NCI-H146 (cell line): ENCODE measurements around the gene FIS1.
A peak's percentile ranks its signal among the peaks of the same experiment; 100 is the strongest.
"Not testable (repeated sequence)": the region's sequence is repeated elsewhere in the genome, so short reads cannot be mapped to it uniquely, and the experiment has no call there.

ENCODE experiments used
- DNase-seq: peaks from one replicate; lab custom pipeline; 2025; lab: John Stamatoyannopoulos, UW

Gene FIS1

DNA sequence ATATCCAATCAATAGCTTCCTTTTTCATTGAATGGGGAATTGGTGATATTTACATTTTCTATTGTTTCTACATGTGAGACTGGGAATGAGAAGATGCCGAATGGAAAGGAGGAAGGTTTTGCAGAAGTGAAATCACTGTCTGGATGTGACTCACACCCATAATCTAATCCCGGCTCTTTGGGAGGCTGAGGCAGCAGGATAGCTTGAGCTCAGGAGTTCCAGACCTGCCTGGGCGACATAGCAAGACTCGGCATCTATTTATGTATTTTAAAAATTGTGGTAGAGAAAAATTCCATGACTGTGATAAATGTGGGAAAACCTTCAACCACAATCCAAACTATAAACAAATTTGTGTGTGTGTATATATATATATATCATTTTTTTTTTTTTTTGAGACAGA is 10.9 kb upstream of the FIS1 start:
- no peak for DNase-seq

DNA sequence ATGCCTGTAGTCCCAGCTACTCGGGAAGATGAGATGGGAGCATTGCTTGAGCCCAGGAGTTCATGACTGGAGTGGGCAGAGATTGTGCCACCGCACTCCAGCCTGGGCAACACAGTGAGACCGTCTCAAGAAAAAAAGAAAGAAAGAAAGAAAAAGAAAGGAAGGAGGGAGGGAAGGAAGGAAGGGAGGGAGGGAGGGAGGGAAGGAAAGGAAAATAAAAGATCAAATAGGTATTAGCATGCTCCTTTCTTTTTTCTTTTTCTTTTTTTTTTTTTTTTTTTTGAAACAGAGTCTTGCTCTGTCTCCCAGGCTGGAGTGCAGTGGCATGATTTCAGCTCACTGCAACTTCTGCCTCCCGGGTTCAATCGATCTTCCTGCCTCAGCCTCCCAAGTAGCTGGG is 8.3 kb upstream of the FIS1 start:
- DNase-seq = not testable (repeated sequence)

DNA sequence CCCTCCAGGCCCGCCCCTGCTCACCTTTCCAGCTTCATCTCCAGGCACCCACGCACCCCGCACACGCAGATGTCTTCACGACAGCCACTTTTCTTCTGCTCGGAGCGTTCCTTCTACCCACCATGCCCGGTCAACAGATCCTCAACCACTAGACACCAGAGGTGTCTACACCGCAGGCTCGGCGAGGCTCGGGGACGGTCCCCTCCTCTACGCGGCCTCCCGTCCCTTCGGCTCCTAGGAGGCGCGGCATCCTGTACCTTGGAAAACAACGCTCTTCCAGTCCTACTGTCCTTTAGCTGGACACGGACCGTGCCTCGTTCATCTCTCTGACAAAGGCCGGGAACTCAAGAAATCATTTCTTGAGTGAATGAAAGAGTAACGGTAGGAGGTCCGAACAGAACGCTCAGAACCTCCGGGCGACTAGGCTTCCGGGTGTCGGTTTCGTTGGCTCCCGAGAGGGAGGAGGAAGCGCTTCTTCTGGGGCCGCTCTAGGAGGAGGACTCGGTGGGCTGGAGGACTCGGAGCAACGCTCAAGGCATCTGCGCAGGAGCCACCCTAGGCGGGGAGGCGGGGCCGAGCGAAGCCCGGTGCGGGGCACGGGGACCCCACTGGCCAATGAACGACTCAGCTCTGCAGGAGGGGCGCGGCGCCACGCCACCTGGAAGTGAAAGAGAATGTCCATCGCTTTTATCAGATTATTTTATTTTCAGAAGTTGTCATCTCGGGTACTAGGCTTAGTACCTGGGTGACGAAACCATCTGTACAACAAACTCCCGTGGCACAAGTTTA is 7.2 kb upstream of the FIS1 start:
- DNase-seq = peak; percentile 97

DNA sequence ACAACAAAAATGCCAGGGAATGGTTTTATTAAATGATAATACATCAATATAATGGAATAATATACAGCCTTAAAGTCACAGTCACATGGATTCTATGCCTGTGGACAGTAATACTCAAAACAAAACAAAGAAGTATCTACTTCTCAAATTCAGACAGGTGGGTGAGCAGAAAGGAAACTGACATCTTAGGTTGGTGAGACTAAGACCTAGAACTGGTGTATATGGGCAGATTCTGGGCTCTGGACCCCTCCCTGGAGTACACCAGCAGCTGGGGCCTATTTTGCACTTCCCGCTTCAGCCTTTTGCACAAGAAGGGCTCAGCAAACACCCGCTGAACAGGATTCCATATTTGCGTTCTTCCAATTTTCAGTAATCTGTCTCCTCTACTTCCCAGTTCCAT is 5.4 kb upstream of the FIS1 start:
- no peak for DNase-seq

DNA sequence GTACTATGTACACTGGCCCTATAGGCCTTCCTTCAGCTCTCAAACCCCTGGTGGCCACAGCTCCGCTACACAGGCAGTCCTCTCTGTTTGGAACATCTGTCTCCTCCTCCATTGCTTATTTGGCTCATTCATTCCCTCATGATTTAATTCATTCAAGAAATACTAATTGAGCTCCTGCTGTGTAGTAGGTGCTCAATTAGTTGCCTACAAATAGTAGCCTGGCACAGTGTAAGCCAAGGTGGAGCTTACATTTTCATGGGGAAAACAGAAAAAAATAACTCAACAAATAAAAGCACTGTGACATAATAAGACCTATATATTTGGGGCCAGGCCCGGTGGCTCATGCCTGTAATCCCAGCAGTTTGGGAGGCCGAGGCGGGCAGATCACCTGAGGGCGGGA is 3.4 kb upstream of the FIS1 start:
- no peak for DNase-seq

DNA sequence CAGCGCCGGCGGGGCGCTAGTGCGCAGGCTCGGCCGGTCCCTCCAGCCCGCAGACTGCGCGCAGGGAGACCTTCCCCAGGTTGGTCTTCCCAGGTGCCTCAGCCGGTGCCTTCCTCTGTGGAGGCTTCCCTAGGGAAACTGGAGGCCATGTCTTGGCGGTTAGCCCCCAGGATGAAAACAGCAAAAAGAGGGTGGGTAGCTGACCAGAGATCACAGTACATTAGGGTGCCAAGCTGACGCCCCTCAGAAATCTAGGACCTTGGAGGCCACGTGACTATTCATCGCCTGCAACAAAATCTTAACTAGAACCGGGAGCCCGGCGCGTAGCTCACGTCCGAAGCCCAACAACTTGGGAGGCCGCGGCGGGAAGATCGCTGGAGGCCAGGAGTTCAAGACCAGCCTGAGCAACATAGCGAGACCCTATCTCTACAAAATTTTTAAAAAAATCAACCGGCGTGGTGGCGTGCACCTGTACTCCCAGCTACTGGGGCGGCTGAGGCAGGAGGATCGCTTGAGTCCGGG is 327 bp upstream of the FIS1 start:
- DNase-seq = no peak

DNA sequence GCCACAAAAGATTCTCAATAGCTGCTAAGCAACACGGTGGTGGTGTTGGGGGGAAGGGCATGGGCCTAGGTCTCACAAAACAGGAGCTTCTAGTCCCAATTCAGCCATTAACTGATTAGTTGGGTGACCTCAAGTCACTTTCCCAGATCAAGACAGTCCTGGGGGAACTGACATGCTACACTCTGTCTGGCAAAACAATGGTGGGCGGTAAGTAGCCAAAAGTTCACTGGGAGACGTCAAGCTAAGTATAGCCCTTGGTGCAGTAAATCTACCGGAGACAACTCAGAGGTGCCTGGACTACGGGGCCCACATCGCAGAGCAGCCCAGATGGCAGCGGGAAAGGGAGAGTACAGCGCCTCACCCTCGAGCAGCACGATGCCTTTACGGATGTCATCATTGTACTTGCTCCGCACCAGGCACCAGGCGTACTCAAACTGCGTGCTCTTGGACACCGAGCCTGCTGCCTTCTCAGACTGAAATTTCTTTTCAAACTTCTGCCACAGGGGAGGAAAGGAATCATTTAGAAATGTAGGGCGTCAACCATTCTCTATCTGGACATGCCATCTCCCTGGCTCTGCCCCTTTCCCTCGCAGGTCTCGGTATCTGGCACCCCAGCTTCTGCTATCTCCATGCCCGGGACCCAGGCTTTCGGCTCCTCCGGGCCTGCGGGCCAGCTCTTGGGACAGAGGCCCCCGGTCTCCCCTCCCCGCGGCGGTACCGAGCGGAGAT is 1.1 kb downstream of the FIS1 start:
- peak; percentile 16 for DNase-seq

DNA sequence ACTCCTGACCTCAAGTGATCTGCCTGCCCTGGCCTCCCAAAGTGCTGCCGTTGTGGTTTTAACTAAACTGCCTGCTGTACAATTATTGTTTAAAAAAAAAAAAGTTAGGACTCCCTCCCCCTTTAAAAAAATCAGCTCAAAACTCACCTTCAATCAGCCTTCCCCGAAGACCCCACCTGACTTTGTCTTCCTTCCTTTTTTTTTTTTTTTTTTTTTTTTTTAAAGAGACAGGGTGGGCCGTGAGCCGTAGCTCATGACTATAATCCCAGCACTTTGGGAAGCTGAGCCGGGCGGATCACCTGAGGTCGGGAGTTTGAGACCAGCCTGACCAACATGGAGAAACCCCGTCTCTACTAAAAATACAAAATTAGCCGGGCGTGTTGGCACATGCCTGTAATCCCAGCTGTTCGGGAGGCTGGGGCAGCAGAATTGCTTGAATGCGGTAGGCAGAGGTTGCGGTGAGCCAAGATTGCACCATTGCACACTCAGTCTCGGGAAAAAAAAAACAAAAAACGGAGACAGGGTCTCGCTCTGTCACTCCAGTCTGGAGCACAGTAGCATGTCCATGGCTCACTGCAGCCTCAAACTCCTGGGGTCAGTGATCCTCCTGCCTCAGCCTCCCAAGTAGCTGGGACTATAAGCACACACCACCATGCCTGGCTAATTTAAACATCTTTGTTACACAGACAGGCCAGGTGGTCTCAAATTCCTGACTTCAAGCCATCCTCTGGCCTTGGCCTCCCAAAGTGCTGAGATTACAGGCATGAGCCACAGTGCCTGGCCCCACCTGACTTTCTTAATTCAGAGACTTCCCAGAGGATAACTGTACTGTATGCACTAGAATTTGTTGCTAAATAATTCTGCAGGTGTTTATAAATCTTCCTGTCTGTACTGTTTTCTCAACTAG is 3.2 kb downstream of the FIS1 start:
- no peak for DNase-seq

DNA sequence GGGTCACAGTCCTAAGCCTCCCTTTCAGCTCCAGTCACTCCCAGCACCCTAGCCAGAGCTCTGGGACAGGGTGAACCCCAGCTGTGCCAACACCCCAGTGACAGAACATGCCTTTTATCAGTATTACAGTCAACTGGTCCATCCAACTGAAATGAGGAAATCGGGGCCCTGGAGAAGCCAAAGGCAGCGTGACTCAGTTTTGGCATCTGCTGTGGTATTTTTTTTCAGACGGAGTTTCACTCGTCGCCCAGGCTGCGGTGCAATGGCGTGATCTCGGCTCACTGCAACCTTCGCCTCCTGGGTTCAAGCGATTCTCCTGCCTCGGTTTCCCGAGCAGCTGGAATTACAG is 3.9 kb downstream of the FIS1 start:
- no peak for DNase-seq

DNA sequence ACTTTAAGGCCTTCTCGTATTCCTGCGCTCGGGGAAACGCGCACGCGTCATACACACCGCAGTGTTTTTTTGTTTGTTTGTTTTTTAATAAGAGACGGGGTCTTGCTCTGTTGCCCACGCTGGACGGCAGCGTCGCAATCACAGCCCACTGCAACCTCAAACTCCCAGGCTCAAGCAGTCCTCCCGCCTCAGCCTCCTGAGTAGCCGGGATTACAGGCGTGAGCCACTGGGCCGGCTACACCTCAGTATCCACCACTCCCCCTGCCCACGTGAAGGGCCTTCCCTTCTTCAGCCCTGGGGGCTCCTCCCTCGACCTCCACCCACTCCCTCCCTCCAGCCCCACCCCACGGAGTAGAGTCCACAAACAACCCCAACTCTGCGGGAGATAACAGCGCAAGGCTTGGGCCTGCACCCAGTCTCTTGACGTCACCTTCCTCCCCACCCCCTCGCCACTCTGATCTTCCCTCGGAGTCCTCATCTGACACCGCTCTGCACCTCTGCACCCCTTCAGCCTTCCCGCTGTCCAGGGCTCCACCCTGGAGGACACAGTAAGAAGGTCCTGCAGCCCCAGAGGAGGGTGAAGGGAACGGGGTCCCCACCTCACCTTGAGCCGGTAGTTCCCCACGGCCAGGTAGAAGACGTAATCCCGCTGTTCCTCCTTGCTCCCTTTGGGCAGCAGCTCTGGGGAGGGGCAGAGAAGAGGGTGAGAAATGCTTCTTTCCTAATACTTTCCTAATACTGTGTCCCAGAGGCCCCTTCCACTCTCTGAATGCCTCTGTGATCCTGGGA is 4.5 kb downstream of the FIS1 start:
- DNase-seq = no peak

DNA sequence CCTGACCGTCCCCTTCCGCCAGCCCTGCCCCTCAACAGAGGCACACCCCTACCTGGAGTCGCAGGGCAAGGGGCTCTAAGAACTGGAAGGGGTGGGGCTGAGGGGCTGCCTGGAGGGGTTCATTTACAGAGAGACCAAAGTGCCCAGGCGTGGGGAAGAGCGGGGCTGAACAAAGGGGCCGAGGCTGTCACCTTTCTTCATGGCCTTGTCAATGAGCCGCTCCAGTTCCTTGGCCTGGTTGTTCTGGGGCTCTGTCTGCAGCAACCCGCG is 5.0 kb downstream of the FIS1 start:
- DNase-seq = no peak

DNA sequence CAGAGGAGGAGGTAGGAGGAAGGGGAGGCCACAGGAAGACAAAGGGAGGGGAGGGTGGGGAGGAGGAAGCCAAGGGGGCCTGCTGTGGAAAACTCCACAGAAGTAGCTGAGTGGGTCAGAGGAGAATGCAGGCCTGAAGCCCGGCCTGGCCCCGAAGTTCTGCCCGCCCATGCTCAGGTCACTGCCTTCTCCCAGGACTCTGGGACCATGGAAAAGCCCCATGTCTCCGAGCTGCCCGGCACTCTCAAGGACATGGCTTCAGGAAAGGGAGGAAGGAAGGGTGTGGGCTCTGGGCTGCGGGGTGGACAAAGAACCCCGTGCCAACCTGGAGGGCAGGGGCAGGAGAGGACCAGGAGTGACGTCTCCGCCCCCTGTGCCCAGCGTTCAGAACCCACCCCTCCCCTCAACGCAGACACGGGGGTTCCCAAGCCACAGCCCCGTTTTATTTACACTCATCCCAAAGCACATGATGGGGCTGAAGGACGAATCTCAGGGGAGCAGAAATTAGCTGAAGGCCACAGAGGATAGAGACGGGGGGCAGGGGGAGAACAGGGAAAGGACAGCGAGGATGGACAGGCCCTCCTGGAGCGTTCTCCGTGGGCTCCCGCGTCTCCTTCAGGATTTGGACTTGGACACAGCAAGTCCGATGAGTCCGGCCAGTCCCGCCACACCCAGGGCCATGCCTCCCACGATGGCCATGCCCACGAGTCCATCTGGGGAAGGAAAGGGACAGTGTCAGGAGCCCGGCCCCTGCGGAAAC is 5.5 kb downstream of the FIS1 start:
- DNase-seq = no peak

DNA sequence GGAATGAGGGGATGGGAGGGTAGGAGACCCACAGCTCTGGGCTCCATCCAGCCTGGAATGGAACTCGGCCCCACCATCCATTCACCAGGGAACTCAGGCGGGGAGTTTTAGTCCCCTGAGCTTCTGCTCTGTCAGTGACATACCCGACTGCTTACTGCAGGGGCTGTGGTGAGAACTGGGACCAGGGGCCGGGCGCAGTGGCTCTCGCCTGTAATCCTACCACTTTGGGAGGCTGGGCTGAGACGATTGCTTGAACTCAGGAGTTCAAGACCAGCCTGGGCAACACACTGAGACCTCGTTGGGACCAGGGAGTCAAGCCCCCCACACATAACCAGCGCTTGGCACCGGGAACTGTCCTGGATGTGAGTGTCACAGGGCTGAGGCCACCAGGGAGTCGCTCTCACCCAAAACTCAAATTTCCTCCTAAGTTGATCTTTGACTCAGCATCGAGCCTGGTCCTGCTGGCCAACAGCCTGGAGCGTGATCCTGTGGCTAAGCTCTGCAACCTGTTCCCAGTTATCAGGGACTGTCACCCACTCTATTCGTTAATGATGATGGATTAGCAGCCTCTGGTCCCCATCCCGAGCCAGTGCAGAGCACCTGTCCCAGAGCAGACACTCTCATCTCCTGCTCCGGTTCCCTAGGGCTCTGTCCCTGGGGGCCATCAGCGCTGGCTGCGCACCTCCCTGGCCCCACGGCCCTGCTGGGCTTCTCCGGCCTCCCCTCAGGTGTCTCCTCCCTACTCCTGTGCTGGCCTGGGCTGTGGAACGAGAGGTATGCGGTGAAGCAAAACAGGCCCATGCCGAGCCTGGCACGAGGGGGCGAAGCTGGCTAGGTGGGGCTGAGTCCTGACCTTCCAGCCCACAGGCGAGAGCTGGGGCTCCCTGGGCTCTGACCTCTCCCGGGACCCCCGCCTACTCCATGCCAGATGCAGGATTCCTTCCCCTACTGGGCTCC is 6.4 kb downstream of the FIS1 start:
- no peak for DNase-seq

DNA sequence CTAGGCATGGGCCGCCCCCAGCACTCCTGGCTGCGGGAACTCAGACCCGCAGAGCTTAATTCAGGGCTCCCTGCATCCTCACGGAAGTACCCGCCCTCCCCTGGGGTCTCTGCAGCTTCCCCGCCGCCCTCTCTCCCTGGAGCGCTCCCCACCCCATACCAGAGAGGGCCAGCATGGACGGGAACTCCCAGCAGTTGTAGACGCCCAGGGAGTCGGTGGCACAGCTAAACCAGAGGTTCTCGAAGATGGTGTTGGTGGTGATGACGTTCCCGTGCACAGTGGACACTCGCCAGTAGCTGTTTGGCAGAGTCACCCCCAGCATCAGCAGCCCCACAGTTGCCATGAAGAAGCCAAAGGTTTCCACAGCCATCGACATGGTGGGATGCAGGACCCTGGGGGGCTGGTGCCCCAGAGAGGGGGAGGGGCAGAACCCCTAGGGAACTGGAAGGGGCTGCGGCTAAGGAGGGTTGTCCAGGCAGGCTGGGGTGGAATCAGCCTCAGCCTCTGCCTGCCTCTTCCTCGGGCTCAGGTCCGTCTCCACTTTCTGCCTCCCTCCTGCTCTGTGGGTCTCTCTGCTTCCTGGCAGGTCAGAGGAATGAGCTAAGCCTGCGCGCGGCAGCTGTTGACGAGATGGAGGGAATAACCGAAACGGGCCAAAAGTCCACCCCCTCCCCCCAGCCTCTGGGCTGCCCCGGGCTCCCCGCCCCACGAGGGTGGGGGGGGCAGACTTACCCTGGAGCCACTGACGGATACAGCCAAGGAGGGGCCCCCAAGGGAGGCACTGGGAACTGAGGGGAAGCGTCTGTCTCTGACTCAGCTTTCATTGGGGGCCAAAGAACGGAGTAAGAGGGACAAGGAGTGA is 7.4 kb downstream of the FIS1 start, which contains the start of gene CLDN15:
Gene CLDN15 (minus strand): TSS at position 597 of the 862 bp plus-strand sequence. CDS start 221 bp downstream, at position 376.
- DNase-seq = no peak

DNA sequence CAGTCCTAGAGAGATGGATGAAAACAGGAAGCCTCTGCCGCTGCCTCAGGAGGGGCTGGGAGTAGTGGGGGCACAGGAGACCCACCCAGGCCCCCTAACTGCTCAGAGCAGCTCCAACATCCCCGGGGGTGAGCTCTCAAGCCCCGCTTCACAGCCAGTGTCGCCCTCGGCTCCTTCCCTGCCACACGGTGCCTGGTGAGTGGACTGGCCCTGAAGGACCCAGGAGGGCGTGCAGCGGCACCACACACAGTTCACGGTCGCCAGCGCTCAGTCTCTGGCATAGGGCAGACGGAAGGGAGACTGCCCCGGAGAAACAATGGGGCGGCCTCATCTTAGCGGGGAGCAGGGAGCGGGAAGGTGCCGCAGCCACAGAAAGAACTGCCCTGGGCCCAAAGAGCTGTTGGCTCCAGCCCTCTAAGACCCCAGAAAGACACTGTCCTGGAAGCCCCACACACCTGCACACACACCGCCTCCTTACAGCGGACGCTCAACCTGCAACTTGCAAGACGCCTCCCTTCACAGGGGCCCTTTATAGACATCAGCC is 8.5 kb downstream of the FIS1 start:
- no peak for DNase-seq

DNA sequence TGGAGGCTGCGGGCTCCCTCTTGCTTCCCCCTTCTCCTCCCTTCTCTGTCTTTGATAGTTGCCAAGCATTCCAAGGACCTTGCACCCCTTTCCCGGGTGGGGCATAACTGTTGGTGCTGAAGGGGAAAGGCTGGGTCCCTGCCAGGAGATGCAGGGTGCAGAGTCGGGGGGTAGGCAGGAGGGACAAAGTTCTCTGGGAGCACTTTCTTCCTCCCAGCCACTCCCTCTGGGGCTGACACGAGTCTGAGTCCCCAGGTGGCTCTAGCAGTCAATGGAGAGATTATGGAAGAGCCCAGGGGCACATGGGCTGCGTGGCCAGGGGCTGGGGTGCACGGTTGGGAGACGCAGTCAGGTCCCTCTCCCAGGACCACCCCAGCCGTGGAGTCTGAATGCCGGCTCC is 9.4 kb downstream of the FIS1 start:
- no peak for DNase-seq

DNA sequence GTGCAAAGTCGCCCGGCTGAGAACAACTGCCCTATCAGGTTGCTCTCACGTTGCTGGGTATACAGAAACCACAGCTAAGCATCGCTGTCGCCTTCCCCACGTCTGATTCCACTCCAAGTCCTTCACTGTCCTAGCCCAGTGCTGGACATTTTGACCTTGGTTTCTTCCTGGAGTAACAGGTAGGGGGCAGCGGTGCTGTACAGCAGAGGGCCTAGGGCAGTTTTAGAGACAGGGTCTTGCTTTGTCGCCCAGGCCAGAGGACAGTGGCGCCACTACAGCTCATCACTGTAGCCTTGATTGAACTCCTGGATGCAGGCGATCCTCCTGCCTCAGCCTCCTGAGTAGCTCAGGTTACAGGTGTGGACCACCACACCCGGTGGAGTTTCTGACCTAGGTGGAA is 9.8 kb downstream of the FIS1 start:
- DNase-seq = no peak

DNA sequence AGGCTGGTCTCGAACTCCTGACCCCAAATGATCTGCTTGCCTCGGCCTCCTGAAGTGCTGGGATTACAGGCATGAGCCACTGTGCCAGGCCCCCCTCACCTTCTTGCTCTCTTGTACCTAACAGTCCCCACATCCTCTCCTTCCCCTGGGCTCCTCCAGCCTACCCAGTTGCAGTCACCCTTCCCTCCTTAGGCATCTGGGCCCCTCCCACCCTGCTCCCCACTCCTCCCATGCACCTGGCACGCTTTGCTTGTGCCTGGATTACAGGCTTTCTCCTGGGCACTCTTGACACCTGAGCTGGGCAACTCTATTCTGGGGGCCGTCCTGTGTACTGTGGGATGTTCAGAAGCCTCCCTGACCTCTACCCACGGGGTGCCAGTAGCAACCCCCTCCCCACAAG is 10.2 kb downstream of the FIS1 start:
- DNase-seq = no peak
